GM19467 (cell line): ENCODE results near the gene PHF21A.

ENCODE experiments used
- ATAC-seq: cut with Tn5 transposase; IDR thresholded peaks from one replicate; pipeline ENCODE4 v1.9.1; 2021; ENCODE audit warnings: mild to moderate bottlenecking, moderate library complexity; ENCODE audit not compliant: unreplicated experiment

The PHF21A gene

GRCh38 chr11:46121301-46121723, at the start of gene PHF21A:
Gene PHF21A, minus strand, starts transcription at chr11:46121454. Its CDS starts 37,235 bp downstream, at chr11:46084219.
- peak; percentile 53 for ATAC-seq

- no peak for ATAC-seq
Measured at GRCh38 chr11:46170797-46171196, 49.5 kb upstream of the PHF21A start.

GRCh38 chr11:46162700-46163099, 41.4 kb upstream of the PHF21A start:
- no peak for ATAC-seq

- no peak for ATAC-seq
Measured at GRCh38 chr11:46161201-46161600, 39.9 kb upstream of the PHF21A start.

- ATAC-seq = no peak
Measured at GRCh38 chr11:46160100-46160499, 38.8 kb upstream of the PHF21A start.

GRCh38 chr11:46159680-46160079, 38.4 kb upstream of the PHF21A start:
- no peak for ATAC-seq

GRCh38 chr11:46149826-46150225, 28.6 kb upstream of the PHF21A start:
- ATAC-seq = no peak

- no peak for ATAC-seq
Measured at GRCh38 chr11:46149342-46149741, 28.1 kb upstream of the PHF21A start.

GRCh38 chr11:46144741-46145140, 23.5 kb upstream of the PHF21A start:
- ATAC-seq = no peak

- ATAC-seq = no peak
Measured at GRCh38 chr11:46143049-46143806, 22.0 kb upstream of the PHF21A start.

GRCh38 chr11:46142561-46142960, 21.3 kb upstream of the PHF21A start:
- ATAC-seq = no peak

GRCh38 chr11:46141597-46141996, 20.3 kb upstream of the PHF21A start:
- ATAC-seq = no peak

GRCh38 chr11:46134540-46134939, 13.3 kb upstream of the PHF21A start:
- no peak for ATAC-seq

GRCh38 chr11:46134061-46134460, 12.8 kb upstream of the PHF21A start:
- ATAC-seq = no peak

GRCh38 chr11:46133119-46133518, 11.9 kb upstream of the PHF21A start:
- ATAC-seq = no peak

- no peak for ATAC-seq
Measured at GRCh38 chr11:46130286-46130940, 9.2 kb upstream of the PHF21A start.

- ATAC-seq = no peak
Measured at GRCh38 chr11:46129133-46129532, 7.9 kb upstream of the PHF21A start.

GRCh38 chr11:46127150-46127638, 5.9 kb upstream of the PHF21A start:
- ATAC-seq = peak; percentile 58

- no peak for ATAC-seq
Measured at GRCh38 chr11:46125284-46125683, 4.0 kb upstream of the PHF21A start.

GRCh38 chr11:46122945-46123715, 1.9 kb upstream of the PHF21A start:
- no peak for ATAC-seq

GRCh38 chr11:46121724-46122477, 647 bp upstream of the PHF21A start:
- ATAC-seq = peak; percentile 35
